Skeletal muscle cell (primary cell): ENCODE measurements around the gene RHBDF1.

Source experiments
- DNase-seq: peaks from one replicate; pipeline ENCODE4 v3.0.0-alpha.2; 2010; ENCODE audit warnings: low read depth
- H3K4me3 ChIP-seq: 2 replicates; pipeline ENCODE4 v1.5.1; 2011; ENCODE audit warnings: low read depth, mild to moderate bottlenecking, control low read depth, low read length, moderate library complexity

RHBDF1 gene

DNA sequence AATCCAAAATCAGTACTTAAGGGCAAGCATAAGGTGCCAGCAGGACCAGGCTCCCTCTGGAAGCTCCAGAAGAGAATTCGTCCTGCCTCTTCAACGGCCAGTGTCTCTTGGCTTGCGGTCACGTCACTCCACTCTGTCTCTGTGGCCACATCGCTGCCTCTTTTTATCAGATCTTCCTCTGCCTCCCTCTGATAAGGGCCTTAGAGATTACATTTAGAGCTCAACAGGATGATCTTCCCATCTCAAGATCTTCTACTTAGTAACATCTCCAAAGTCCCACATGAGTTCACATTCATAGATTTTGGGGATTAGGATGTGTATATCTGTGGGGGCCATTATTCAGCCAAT lies 22.5 kb upstream of the RHBDF1 start:
- no peak for DNase-seq
- no peak overlapping the region for H3K4me3 ChIP-seq

DNA sequence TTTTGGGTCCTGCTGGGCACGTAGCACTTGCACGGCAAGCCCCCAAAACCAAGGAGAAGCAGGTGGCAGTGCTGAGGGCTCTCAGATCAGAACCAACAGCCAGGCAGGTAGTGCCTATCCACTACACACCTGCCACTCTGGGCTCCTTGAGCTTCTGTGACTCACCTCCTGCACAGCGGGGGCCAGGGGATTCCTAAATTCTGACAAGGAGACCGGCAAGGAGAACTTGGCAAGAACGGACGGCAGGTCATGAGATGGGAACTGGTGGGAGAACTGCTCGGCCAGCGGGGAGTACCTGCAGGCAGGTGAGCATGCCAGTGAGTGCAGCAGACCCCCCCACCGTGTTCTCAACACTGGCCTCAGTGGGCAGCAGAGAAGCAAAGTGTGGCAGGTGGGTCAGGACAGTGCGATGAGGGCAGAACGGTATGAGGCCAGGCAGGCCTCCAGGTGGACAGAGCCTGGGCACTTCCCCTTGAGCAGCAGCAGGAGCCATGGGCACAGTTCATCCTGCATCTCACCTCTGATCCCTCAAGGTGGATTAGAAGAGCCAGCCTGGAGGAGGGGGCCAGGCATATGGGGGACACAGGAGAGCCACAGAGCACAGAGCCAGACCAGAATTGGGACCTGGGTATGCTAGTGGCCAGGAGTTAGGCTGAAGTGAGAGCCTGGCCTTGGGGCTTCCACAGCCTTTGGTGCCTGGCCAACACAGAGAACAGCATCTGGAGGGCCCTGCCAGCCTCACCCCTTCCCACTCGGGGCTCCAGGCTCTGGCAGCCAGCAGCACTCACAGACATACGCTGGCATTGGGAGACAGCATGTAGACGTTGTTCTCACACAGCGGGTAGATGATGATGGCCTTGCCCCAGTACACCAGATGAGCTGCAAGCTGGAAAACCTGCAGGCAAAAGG lies 20.3 kb upstream of the RHBDF1 start:
- no peak overlapping the region for H3K4me3 ChIP-seq
- DNase-seq, result no peak

DNA sequence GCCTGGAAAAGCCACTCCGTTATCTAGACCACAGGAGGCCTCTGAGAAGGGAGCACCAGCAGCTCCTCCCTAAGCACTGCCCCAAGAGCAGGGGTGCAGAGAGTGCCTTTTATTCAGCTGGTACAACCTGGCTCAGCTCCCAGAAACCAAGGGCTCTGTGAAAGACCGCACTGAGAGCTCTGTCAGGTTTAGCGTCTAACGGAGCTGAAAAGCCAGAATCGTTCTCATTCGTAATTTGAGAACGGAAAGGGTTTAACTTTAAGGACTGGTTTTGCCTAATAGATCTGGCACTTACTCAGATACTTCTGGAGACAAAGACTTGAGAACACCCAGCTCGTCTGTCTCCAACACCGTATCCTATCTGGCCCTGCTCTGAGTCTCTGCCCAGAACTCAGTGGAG lies 19.1 kb upstream of the RHBDF1 start:
- no peak overlapping the region for H3K4me3 ChIP-seq
- DNase-seq, result no peak

DNA sequence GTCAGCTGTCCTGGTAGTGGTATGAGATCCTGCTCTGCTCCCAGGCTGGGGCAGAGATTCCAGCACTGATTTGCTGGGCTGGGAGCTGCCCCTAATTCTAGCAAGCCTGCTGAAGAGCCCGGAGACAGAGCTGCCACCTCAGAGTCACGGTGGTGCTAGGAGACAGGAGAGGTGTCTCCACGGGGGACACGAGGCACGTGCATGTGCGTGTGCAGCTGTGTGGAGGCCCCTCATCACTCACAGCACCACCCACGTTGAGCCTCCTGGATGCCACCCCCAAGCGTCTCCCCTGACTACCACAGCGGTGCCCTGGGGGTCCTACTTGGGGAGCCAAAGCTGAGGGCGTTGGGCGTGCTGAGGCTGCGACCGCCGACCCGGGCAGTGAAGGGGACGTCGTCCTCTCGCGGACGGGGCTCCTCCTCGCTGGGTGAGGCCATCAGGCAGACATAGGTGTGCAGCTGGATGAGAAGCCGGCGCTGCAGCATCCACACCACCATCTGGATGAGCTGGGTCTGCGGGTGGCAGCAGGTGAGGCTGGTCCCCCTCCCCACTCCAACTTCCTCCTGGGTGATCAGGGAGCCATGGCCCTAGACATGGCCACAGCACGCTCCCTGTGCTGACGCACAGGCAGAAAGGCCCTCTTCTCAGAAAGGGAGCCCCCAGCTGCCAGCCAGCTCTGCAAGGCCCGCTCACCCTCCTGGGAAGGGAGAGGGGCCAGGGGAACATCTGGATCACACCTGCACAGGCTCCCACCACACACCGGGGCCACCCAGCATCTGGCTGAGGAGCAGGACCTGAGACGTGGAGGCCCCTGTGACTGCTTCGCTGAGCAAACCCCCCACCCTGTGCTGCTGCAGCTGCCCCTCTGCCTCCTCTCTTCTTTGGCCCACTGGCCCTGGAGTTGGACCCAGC lies 17.2 kb upstream of the RHBDF1 start:
- DNase-seq, result no peak
- H3K4me3 ChIP-seq, result no peak overlapping the region

DNA sequence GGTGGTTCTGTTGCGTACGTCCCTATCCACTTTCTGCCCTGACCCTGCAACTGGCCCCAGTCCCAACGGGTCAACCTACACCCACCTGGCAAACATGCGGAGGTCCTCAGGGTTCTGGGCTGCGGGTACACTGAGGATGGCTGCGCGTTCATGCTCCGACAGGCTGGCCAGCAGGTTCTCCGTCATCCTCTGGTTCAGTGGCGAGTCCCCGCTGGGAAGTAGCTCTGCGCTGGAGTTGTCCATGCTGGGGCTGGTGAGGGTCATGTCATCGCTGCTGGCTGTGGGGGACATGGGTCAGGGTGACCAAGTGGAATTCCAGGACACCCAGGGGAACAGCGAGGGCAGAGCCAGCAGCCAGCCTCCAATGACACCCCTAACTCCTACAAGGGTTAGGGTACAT lies 16.2 kb upstream of the RHBDF1 start:
- no peak overlapping the region for H3K4me3 ChIP-seq
- DNase-seq, result no peak

DNA sequence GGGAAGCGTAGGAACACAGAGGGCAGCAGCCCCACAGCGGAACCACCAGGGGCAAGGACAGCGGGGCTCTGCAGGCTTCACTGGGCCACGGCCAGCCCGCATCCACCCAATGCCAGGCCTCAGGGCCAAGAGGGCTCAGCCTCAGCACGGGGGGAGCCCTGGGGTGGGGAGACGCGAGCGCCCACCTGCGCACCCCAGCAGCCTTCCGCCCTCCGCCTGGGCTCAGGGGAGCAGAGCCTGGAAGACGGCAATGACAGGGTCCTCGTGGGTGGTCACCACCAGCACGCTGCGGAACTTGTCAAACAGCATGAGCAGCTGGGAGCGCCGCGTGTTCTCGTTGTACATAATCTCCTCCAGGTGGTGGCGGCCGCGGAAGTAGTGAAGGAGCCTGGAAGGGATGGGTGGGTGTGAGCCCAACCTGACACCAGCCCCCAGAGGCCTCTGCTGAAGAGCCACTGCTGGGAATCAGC lies 14.1 kb upstream of the RHBDF1 start:
- no peak for DNase-seq
- no peak overlapping the region for H3K4me3 ChIP-seq

DNA sequence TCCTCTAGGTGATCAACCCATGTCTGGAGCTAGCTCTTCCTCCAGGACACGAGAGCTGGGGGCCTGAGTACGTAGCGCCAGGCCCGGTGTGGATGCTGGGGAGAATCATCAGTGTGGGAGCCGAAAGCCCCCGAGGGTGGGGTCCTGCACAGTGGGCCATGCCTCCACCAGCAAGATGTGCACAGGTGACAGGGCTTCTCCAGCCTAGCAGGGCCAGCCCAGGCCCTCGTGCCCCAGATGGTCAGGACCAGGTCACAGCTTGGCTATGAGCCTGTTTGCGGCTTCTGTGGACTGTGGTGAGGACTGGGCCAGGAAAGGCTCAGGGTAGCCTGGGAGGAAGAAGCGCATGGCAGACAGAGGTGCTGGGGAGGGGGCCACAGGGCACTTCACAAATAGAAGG lies 13.4 kb upstream of the RHBDF1 start:
- no peak for DNase-seq
- no peak overlapping the region for H3K4me3 ChIP-seq

DNA sequence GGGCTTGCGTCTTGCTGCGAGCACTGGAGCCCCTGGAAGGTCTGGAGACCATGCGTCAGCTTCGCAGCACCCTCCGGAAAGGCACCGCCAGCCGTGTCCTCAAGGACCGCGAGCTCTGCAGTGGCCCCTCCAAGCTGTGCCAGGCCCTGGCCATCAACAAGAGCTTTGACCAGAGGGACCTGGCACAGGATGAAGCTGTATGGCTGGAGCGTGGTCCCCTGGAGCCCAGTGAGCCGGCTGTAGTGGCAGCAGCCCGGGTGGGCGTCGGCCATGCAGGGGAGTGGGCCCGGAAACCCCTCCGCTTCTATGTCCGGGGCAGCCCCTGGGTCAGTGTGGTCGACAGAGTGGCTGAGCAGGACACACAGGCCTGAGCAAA lies 13.0 kb upstream of the RHBDF1 start:
- no peak overlapping the region for H3K4me3 ChIP-seq
- DNase-seq, result no peak

DNA sequence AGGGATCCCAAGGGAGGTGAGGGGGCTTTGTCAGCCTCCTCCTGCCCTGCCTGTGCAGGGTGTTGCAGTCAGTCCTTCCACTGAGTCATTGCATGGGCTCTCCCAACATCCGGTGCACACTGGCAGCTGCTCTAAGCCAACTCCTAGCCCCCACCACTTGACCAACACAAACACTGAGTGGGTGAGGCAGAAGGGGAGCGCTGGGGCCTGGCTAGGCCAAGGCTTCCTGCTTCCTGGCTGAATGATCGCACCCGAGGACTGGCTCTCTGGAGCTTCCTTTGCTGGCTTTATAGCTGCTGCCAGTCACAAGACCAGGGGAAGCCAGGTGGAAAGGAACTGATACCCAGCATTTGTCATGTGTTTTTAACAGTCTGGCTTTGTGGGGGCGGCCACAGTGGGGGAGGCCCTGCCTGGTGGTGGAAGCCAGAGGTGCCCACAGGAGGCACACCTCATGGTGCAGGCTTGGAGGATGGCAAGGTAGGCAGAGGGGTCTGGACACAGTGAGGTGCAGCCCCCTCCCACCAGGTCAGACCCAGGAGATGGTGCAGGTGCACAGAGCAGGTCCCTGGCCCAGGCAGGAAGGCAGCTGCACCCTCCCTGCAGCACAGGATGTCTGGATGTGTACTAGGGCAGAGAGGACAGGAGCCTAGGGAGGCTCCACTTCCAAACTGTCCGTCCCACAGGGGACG lies 12.4 kb upstream of the RHBDF1 start:
- peak; percentile 89 for DNase-seq
- no peak overlapping the region for H3K4me3 ChIP-seq

DNA sequence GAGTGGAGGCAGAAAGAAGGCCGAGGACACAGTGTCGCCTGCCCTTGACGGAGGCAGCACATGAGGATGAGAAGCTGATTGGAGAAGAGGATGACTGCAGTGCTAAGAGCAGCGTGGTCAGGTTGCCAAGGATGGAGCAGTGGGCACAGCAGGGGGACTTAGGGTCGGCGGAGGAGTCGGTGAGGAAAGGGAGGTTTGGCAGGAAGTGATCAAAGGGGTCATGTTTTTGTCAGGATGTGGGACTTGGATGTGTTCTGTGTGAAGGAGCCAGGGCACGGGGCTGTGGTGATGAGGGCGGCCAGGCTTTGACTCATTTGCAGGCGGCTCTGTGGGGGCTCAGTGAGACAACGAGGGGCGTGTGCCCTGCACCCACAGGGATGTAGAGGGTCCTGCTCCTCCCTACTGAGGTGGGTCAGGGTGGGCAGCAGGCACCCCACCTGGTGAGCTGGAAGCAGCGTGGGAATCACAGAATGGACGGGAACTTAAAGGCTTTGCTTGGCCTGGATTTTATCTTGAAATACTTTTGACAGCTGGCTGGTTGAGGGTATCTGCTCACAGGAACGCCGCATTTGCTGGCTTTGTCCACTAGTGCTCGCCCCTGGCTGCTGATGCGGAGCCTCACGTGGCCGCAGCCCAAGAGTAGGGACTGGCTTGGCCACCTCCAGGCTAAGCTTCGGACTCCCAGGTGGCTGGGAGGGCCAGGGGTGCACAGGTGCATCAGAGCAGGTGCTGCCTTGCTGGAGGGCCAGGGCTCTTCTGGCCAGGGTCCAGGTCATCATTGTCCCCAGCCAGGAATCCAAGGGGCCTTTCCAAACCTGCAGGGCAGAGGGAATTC lies 11.6 kb upstream of the RHBDF1 start:
- H3K4me3 ChIP-seq, result no peak overlapping the region

DNA sequence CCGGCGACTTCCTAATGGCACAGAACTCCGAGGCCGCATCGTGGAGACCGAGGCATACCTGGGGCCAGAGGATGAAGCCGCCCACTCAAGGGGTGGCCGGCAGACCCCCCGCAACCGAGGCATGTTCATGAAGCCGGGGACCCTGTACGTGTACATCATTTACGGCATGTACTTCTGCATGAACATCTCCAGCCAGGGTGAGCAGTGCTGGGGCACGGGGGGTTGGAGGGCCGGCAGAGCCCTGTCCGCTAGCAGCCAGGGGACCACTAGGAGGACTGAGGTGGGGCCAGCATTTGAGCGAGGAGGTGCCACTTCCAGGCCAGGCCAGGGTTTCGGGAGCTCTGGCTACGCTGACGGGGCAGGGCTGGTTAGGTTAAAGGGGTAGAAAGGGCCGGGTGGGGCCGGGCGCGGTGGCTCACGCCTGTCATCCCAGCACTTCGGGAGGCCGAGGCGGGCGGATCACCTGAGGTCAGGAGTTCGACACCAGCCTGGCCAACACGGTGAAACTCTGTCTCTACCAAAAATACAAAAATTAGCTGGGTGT lies 10.7 kb upstream of the RHBDF1 start:
- DNase-seq, result no peak
- no peak overlapping the region for H3K4me3 ChIP-seq

More for the DNA sequence above, 11.6 kb upstream of the RHBDF1 start:
- no peak for DNase-seq

DNA sequence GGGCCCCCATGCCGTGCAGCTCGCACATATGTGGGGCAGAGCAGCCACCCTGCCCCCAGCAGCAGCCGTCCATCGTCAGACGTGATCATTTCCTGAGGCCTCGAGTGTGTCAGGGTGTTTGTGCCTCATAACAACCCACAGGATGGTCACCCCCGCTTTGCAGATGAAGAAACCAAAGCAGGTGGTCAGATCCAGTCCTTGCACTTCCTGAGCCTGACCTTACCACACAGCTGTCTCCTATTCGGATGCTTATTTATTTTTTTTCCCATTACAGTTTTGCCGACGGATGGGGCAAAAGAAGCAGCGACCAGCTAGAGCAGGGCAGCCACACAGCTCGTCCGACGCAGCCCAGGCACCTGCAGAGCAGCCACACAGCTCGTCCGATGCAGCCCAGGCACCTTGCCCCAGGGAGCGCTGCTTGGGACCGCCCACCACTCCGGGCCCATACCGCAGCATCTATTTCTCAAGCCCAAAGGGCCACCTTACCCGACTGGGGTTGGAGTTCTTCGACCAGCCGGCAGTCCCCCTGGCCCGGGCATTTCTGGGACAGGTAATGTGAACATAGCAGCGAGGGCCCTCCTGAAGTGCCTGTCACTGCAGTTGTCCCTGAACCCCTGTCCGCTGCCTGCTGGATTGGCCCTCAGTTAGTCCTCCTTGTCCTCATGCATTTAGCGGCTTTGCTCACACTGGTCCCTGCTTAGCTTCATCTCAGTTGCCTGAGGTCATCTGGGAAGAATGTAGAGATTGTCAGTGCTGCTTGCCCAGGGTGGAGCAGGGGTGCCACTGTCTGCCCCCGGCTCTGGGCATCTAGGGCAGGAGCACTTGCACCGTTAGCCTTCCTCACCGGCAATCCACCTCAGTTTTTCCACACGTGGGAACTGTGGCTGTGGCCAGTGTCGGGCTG lies 7.0 kb upstream of the RHBDF1 start:
- H3K4me3 ChIP-seq, result peak overlapping the region; percentile 80
- DNase-seq, result no peak

DNA sequence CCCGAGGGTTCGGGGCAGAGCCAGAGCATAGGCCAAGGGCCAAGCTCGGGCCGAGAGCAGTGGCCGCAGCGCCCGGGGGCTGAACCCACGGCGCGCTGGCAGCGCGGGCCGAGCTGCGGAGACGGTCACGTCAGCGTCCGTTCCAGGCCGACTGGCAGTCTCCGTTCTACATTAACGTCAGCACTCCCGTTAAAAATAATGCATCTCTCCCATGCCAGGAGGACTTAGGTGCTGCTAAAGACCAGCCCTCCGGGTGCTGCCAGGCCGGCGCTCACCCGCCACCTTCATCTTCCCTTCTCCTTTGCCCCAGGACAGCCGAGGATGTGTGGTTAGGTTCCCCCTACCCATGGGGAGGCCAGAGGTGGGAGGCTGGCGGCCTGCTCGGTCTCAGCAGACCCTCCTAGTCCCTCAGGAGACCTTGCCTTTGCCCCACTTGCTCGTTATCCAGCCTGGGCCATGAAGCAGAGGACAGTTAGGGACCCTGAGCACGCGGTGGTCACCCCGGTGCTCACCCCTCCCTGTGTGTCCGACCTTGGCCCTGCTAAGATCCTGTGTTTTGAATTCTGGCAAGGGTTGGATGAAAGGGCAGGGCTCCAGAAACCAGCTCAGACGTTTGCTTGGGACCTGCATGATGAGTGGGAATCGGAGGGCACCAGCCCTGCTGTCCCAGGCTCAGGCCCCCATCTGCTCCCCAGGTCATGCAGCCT lies 6.2 kb upstream of the RHBDF1 start:
- DNase-seq, result no peak
- peak overlapping the region; percentile 80 for H3K4me3 ChIP-seq

DNA sequence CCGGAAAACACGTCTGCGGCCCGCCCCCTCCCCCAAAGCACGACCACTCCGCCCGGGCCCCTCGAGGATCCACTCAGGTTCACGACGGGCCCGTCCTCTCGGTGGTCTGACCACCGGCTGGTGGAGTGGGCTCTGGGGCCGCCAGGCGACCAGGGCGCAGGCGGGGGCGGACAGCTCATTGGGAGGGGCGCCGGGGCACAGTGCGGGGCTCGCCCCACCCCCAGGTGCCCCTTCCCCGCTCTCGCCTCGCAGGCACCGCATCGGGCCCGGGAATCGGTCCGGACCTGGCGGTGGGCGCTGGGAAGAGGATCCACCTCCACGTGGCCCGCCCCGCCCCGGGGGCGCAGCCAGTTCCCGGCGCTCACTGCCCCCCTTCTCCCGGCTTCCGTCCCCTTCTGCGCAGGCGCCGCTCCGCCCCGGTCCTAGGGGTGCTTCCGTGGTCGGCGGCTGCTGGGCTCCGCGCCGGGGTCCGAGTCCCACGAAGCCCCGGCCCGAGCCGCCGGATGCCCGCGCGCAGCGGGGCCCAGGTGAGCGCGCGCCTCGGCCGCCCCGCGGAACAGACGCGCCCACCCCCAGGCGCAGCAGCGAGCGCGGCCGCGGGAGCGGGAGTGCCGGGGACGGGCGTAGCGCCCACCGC lies 5.5 kb upstream of the RHBDF1 start, which contains the start of gene MPG:
MPG (plus strand) TSS at position 419 of the 637 bp plus-strand sequence; CDS start at position 504, 85 bp downstream.
- peak within 1 kb of the TSS; percentile 80 for H3K4me3 ChIP-seq
- no peak for DNase-seq

DNA sequence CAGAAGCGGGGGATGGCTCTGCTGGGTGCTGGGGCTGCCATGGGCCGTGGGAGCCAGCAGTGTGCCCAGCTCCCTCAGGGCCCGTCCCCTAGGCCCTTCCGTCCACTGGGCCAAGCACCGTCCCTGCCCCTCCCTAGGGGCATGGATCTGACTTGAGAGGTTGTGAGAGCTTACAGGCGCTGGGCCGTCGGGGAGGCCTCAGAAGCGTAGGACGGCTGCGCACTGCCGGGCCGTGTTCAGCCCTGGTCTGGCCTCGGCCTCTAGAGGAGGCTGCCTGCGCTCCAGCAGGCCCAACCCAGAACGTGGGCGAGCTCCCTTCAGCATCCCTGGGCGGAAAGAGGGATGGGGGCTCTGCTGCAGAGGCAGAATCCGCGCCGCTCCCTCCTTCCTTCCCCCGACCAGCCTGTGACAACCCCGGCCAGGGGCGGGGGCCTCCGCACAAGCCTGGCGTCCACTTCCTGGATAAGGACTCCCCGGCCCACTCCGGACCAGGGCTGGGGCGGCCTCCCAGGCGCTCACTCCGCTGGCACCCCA lies 4.9 kb upstream of the RHBDF1 start:
- H3K4me3 ChIP-seq, result peak overlapping the region; percentile 80
- no peak for DNase-seq

DNA sequence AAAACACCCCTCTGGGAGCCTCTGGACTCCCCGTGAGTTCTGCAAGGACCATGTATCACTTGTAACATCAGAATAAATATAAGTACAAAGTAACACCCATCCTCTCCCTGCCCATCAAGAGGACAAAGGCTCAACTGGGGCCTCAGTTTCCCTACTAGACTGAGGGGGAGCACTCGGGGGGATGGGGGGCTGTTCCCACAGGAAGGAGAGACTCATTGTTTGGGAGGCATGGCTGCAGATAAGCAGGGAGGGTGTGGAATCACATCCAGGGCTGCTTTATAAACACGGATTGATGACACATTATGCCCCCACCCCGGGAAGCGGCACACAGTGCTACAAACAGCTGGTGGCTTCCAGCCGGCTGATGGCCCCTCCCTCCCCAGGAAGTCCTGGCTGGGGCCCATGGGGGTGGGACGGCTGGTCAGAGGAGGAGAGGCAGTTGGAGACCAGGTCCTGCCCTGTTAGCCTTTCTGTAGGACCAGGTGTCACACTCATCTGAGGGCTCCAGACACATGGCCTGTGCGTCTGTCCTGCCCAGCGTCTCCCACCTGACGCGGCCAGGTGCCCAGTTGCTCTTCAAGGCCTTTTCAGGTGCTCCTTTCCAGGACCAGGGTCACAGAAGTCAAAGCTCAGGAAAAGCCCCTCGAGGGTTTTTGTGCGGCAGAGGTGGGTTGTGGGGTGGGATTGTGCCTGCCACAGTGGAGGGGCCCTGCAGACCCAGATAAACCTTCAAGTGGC lies 4.3 kb upstream of the RHBDF1 start:
- peak overlapping the region; percentile 80 for H3K4me3 ChIP-seq
- no peak for DNase-seq
